Limb (tissue), 2 donors: ENCODE measurements around the gene KDM2B.

Source experiments
- DNase-seq, 2 donors: peaks; one replicate each; pipeline ENCODE4 v3.0.0-alpha.2; 2016; ENCODE audit errors: extremely low spot score in 2 of 2

The KDM2B gene

DNA sequence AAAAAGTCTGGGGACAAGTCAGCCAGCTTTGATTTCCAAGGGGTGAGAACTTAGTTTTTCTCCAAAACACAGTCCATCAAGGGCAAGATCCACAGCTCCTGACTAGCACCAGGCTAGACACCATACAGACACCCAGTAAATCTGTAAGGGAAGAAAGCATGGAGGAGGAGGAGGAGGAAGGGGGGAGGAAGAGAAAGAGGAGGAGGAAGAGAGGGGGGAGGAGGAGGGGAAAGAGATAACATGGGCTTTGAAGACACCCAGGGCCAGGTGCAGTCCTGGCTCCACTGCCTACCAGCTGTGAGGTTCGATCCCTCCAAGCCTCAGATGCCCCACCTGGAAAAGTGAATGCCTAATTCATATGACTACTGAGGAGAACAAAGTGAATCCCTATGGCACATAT lies 18.3 kb downstream of the KDM2B start:
- no peak for DNase-seq

DNA sequence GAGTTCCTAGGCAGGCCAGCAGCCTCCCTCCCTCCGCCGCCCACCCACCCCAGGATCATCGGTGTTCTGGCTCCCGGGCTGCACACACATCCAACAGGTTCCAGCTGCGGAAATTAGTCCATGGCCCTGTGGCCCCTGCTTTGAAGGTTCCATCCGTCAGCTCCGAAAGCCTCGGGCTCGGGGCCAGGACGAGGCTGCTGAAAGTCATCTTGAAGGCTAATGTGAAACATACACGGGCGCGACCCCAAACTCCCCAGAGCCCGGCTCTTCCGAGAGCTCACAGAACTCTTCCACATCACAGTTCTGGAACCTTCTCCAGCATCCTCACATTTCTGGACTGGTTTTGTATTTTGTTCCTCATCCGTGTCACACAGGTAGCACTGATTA lies 19.8 kb downstream of the KDM2B start:
- DNase-seq, result no peak

DNA sequence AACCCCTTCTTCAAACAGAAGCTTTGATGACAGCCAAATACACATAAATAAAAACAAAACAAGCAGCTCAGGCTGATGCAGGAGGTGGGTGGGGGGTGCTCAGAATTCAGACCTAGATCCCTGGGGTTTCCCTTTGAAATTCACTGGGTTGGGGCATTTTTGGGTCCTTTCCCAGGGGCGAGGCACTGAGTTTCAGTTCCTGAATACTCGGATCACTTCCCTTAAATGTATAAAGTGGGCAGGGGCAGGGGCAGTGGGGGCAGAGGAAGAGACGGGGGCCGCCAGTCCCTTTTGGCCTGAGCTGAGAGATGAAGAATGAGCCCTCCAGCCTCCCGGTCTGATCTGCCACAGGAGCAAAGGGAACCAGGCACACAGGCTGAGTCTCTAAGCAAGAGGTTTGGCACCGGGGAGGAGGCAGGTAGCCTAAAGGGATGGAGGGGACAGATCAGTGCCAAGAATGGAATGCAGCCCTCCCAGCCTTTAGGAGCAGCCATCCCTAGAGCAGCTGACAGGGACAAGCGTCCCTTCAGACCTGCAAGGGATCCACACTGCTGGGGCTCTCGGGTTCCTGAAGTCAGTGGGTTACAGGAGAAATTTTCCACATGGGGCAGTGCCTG lies 20.3 kb downstream of the KDM2B start:
- DNase-seq, result no peak

DNA sequence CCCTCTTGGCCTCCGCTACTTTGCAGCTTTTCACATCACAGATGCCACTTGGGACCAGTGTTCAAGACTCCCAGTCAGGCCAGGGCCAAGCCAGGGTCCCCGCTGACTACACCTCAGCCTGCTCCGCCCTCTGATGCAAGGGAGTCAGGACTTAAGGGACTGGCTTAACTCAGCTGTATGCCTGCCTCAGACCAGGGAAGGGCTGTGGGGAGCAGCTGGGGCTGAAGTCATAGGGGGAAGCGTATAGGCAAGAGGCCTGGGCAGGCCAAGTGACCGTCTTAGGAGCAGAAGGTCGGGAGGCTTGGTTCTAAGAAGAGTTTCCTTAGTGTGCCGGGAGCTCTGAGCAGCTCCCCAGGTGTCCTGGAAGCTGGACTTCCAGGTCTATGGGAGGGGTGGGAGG lies 21.9 kb downstream of the KDM2B start:
- no peak for DNase-seq

DNA sequence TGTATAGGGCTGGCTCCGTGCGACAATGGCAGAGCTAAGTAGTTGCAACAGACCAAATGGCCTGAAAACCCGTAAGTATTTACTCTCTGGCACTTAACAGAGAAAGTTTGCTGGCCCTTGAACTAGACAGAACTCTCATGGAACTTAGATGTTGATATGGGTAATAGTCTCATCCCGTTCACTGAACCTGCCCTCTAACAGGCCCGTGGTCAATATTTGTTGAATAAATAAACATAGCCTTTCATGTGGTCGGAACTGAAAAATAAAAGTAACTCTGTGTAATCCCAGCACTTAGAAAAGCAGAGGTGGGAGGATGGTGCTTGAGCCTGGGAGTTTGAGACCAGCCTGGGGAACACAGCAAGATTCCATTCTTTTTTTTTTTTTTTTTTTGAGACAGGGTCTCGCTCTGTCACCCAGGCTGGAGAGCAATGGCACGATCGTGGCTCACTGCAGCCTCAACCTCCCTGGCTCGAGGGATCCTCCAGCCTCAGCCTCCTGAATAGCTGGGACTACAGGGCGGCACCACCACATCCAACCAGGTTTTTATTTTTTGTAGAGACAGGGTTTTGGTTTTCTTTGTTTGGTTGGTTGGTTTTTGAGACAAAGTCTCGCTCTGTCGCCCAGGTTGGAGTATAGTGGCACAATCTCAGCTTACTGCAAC lies 29.7 kb downstream of the KDM2B start:
- no peak for DNase-seq

GRCh38 chr12:121549075-121549474 lies 31.7 kb downstream of the KDM2B start:
- DNase-seq, result no peak

GRCh38 chr12:121545480-121545879 lies 35.3 kb downstream of the KDM2B start:
- DNase-seq, result no peak

DNA sequence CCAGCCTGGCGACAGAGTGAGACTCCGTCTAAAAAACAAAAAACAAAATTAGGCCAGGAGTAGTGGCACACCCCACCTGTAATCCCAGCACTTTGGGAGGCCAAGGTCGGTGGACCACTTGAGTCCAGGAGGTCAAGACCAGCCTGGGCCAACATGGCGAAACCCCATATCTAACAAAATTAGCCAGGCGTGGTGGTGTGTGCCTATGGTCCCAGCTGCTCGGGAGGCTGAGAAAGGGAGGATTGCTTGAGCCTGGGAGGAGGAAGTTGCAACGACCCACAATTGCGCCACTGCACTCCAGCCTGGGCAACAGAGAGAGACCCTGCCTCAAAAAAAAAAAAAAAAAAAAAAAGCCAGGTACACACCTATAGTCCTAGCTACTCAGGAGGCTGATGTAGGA lies 37.0 kb downstream of the KDM2B start:
- no peak for DNase-seq

- no peak for DNase-seq
Observed at GRCh38 chr12:121539908-121540307, 40.9 kb downstream of the KDM2B start.

GRCh38 chr12:121538699-121539061 lies 42.1 kb downstream of the KDM2B start:
- DNase-seq, result no peak

GRCh38 chr12:121537814-121538698 lies 42.8 kb downstream of the KDM2B start:
- DNase-seq, result peak in 1 of 2 donors; percentile 62

DNA sequence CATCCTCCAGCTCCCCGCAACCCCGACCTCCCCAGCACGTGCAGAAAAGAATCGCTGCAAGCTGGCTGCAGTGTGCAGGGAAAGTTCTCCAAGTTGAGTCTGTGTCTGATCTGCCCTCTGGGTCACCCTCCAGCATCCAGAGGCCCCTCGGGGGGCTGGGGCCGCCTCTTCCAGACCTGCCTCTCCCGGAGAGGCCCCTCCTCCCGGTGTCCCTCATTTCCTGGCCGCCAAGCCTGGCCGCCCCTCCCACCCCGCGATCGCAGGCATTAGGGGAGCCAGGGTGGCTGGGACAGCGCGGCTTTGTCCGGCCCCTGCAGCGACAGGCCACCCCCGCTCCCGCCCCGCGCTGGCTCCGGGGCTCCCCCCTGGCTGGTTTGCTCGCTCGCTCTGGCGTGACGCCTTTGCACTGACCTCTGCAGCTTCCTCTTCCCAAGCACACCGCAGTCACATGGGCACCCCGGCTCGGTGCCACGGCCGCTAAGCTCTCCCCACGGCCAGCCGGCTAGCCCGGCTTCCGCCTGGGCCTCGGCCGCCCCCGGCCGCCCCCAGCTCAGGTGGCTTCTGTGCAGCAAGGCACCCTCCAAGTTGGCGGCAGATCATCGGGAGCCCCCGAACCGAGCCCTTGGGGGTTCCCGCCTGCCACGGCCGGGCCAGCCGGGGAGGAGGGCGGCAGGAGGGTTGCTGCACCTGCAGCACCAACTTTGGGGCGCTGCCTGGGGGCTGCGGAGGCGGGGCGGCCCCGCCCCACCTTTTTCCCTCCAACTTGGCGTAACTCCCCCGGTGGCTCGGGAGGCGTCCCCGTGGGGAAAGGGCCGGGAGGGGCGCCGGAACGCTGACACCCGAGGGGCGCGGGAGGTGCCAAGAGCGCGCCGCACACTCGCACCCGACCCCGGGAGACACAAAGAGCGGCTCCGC lies 43.7 kb downstream of the KDM2B start:
- peak; percentile 61 to 83 for DNase-seq

GRCh38 chr12:121536054-121536898 lies 44.5 kb downstream of the KDM2B start:
- DNase-seq, result peak; percentile 90 to 91

GRCh38 chr12:121535150-121536053 lies 45.4 kb downstream of the KDM2B start:
- DNase-seq, result no peak

DNA sequence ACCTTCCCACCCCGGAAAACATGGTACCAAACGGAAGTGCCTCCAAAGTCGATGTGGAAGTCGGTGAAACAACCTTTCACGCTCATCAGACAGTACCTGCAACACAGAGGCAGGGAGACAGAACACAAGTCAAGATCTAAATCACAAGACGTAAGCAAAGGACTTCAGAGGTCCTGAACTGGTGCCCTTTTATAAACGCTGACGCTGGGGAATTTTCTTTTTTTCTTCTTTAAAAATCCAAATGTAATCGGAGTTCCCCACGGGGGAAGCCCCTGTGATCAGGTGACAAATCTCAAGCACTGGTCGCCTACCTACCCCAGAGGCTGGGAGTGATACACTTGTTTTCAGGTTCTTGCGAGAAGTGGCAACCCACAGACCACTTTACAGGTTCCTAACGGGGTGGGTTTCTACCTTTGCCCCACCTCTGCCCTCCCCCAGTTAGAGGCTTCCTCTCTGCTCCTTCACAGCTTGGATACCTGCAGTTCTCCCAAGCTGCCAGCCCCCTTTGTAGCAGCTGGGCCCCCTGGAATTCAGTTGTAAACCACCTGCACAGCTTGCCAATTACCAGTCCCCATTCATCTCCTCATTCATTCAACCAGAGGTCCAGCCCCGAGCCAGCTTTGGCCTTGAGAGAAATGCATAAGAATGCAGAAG lies 46.2 kb downstream of the KDM2B start:
- no peak for DNase-seq

GRCh38 chr12:121533394-121534090 lies 47.3 kb downstream of the KDM2B start:
- DNase-seq, result no peak

GRCh38 chr12:121532503-121533393 lies 48.1 kb downstream of the KDM2B start:
- DNase-seq, result peak in 1 of 2 donors; percentile 31
